ENCODE data around the gene MSX1. TPM values are rescaled to one million over a fixed set of nuclear protein-coding genes. Genes with fewer than 3 reads are reported as not detected.

Gene MSX1
- total RNA-seq, 1 experiment from 2014 or later, result 2.6 TPM

DNA sequence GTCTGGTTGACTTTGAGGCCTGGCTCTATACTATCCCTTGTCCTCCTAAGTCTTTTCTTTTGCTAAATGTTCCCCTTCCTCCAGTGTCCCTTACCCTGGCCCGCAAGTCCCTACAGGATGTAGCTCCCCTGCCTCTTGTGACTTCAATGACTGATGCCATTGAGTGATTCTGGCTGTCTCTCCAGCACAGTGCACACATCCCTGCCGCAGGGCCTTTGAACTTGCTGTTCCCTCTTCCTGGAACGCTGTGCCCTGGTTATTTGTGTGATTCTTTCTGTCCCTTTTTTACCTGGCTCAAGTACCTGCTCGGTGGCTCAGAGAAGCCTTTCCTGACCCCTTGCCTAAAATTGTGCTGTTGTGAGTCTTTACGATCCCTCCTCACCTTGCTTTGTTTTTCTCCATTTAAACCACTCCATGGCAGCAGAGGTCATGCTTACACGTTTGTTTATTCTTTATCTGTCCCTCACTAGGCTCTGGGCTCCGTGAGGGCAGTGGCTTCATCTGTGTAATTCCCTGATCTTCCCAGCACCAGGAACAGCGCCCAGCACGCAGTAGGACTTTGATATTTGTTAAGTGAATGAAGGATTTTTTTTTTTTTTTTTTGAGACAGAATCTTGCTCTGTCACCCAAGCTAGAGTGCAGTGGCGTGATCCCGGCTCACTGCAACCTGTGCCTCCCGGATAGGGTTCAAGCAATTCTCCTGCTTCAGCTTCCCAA lies 17.6 kb downstream of the MSX1 start:
- DNase-seq (ENCODE audit: low read depth), result no peak
- in situ Hi-C loops (cut with HindIII; ENCODE audit: low pct_unique_long_range_greater_than_20kb, low sequenced_read_pairs), result loop anchor here (25.0 kb wide), 1 partner anchor 215 kb away; no protein-coding TSS in a partner anchor

DNA sequence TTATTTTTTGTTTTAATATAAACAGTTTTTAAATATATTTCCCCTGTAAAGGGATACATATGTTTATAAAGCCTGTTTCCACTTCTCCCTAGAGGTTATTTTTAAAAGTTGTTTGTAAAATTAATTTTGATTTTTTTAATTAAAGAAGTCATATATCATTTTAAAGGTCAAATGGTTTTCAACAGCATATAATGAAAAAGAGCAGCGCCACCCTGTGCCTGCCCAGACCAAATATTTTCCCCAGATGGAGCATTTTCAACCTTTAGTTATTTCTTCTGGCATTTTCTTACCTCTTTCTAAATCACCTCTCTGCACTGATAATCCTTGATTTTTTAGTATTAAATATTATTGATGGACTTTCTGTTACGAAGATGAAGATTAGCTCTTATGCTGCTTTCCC lies 21.0 kb downstream of the MSX1 start:
- no peak for DNase-seq (ENCODE audit: low read depth)
- in situ Hi-C loops (cut with HindIII; ENCODE audit: low pct_unique_long_range_greater_than_20kb, low sequenced_read_pairs), result loop anchor here (25.0 kb wide), 1 partner anchor 218 kb away; no protein-coding TSS in a partner anchor

DNA sequence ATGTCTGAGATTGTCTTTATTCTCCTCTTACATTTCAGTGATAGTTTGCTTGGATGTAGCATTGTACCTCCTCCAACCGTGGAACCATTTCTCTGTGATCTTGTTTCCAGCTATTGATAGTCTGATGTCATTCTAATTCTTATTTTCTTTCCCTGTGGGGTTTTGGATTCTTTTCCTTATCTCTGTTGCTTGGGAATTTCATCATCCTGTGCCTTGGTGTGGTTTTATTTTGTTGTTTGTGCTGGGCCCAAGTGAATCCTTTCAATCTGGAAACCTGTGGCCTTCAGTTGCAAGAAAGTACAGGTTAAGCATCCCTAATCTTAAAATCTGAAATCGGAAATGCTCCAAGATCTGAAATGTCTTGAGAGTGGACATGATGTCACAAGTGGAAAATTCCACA lies 22.0 kb downstream of the MSX1 start:
- in situ Hi-C loops (cut with HindIII; ENCODE audit: low pct_unique_long_range_greater_than_20kb, low sequenced_read_pairs), result loop anchor here (25.0 kb wide), 1 partner anchor 219 kb away; no protein-coding TSS in a partner anchor
- DNase-seq (ENCODE audit: low read depth), result no peak

DNA sequence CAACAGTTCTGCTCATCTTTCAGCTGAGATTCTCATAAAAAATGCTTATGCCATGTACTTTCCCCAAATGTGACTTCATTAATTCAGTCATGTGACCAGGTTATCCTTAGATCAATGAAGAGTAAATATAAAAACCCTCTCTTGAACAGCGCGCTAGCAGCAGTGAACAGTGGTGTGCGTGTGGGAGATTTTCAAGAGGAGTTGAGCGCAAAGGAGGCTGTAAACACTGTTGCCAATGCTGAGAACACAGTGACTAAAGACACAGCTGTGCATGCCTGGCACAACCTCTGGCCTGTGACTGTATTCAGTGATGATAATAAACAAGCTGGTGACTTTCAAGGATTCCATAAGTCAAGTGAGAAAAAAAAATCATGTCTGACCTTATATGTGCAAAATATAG lies 25.1 kb downstream of the MSX1 start:
- DNase-seq (ENCODE audit: low read depth), result no peak
- in situ Hi-C loops (cut with HindIII; ENCODE audit: low pct_unique_long_range_greater_than_20kb, low sequenced_read_pairs), result loop anchor here (25.0 kb wide), 1 partner anchor 222 kb away; no protein-coding TSS in a partner anchor

DNA sequence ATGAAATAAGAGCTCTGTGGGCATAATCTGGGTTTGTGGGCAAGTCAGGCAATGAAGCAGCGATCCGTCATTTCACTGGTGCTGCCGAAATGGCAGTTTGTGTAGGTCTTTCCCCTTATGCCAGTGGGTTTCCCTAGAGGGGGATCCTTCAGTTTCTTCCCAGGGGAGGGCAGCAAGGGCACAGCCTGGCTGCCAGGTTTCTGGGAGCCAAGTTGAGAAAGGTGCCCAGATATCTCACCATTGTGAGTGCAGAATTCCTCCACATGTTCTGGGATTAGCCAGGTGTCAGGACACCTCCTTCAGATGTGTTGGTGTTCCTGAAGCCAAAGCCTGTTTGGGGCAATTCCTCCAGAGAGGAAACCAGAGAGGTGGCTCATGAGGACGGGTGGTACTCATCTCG lies 28.0 kb downstream of the MSX1 start:
- no peak for DNase-seq (ENCODE audit: low read depth)
- in situ Hi-C loops (cut with HindIII; ENCODE audit: low pct_unique_long_range_greater_than_20kb, low sequenced_read_pairs), result loop anchor here (25.0 kb wide), 1 partner anchor 225 kb away; no protein-coding TSS in a partner anchor

DNA sequence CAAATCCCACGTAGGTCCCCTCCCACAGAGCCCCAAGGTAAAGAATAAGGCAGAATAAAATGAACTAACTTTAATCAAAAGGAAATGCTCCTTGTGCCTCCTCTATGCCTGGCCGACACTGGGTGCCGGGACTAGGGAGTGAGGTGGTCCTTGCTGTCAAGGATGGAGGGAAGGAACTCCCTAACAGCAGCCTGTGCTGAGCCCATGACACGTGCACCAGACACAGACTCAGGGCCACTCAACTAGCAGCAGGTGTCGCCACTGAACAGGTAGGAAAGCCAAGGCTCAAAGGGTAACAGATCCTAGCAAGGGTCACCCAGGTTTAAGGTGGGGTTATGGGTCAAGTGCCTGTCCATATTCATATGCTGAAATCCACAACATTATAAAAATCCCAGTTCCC lies 29.2 kb downstream of the MSX1 start:
- in situ Hi-C loops (cut with HindIII; ENCODE audit: low pct_unique_long_range_greater_than_20kb, low sequenced_read_pairs), result loop anchor here (25.0 kb wide), 1 partner anchor 226 kb away; no protein-coding TSS in a partner anchor
- DNase-seq (ENCODE audit: low read depth), result no peak

DNA sequence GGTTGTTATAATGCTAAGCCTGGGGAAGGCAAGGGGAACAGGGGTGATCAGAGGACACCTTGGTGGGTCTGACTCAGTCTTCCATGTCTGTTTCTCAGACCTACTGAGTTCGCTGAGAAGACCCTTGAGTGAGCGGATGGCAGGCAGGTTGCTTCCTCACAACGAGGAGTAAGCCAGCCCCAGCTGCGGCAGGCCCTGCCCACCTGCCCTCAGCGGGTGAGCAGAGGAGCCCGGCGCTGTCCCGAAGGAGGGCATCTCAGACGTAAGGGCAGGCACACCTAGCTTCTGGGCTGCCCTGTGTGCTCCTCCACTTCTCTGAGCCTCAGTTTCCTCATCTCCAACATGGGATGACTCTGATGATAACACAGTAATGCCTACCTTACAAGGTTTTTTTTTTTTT lies 30.3 kb downstream of the MSX1 start:
- in situ Hi-C loops (cut with HindIII; ENCODE audit: low pct_unique_long_range_greater_than_20kb, low sequenced_read_pairs), result loop anchor here (25.0 kb wide), 1 partner anchor 227 kb away; no protein-coding TSS in a partner anchor
- DNase-seq (ENCODE audit: low read depth), result no peak

DNA sequence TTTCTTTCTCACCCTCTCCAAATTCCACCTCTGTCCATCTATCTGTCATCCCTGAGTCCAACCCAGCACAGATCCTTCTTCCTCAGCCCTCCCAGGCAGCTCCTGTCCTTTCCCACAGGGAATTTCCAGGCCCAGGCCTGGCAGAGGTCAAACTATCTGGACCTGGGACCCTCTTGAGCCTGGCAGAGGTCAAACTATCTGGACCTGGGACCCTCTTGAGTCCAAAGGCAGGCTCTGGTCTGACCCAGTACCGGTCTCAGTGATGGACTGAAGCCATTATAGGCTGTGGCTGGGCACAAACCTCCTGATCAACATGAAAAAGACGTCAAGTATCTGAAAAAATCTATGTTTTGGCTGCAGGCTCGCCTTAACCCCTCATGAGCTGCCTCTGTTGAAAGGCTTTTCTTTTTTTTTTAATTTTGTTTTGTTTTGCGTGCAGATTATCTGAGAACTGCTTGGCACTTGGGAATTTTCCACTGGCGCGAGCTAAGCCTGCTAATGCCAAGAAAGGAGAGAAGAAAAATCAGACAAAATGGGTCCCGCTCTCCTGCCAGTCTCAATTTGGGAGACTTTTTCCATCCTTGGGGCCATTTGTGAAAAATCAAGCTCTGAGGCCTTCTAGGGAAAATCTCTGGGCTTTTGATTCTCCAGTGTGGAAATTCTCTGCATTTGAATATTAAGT lies 31.2 kb downstream of the MSX1 start:
- in situ Hi-C loops (cut with HindIII; ENCODE audit: low pct_unique_long_range_greater_than_20kb, low sequenced_read_pairs), result loop anchor here (25.0 kb wide), 1 partner anchor 228 kb away; no protein-coding TSS in a partner anchor
- DNase-seq (ENCODE audit: low read depth), result no peak

DNA sequence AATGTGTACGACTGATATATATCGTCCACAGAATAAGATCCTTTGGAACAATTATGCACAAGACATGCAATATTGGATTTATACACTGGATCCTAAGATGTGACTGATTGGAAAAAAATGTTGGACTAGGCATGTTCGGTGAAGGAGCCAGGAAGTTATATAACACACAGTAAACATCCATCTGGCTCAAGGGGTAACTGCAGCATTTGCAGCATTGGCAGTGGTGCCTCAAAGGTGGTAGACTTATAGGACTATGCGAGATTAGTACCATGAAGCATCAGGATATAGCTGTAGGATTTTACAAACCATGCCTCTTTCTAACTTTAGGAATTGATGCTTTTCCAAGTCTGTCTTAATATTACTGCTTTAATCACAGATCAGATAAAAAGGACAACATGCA lies 34.3 kb downstream of the MSX1 start:
- in situ Hi-C loops (cut with HindIII; ENCODE audit: low pct_unique_long_range_greater_than_20kb, low sequenced_read_pairs), result loop anchor here (25.0 kb wide), 1 partner anchor 231 kb away; no protein-coding TSS in a partner anchor

DNA sequence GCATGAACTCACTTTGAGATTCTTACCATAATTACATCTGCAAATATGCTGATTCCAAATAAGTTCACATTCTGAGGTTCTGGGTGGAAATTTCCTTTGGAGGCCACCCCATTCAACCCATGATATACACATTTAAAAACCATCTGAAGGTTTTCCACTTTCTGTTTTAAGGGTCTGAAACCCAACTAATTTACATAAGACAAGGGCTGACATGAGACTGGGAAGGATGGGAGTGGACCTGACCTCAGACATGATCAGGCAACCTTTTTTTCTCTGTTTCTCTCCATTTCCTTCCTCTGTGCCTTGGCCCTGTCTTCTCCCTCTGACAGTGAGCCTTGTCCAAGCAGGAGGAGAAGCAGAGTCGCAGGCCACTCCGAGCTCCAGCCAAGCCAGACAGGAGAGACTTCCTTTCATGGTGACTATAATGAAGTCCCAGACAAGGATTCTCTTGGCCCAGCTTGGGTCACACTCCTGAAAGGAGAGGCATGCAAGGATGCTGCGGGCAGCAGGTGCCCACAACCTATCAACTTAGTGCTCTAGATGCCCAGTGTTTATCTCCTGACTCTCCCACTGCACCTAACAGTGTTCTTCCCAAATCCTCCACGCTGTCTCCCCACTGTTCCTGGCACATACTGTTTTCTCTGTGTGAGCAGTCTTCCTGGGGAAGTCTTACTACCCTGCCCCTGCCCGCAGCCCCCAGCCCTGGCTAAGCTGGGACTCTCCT lies 39.9 kb downstream of the MSX1 start:
- DNase-seq (ENCODE audit: low read depth), result no peak
- in situ Hi-C loops (cut with HindIII; ENCODE audit: low pct_unique_long_range_greater_than_20kb, low sequenced_read_pairs), result loop anchor here (25.0 kb wide), 1 partner anchor 237 kb away; no protein-coding TSS in a partner anchor

More for the DNA sequence above, 34.3 kb downstream of the MSX1 start:
- DNase-seq (ENCODE audit: low read depth), result no peak

DNA sequence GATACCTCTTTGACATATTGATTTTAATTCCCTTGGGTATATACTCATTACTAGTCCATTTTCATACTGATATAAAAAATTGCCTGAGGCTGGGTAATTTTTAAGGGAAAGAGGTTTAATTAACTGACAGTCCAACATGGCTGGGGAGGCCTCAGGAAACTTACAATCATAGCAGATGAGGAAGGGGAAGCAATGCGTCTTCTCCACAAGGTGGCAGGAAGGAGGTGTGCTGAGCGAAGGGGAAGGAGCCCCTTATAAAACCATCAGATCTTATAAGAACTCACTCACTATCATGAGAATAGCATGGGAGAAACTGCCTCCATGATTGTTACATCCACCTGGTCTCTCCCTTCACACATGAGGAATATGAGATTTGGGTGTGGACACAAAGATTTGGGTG lies 42.4 kb downstream of the MSX1 start:
- in situ Hi-C loops (cut with HindIII; ENCODE audit: low pct_unique_long_range_greater_than_20kb, low sequenced_read_pairs), result no loop called here
- no peak for DNase-seq (ENCODE audit: low read depth)

DNA sequence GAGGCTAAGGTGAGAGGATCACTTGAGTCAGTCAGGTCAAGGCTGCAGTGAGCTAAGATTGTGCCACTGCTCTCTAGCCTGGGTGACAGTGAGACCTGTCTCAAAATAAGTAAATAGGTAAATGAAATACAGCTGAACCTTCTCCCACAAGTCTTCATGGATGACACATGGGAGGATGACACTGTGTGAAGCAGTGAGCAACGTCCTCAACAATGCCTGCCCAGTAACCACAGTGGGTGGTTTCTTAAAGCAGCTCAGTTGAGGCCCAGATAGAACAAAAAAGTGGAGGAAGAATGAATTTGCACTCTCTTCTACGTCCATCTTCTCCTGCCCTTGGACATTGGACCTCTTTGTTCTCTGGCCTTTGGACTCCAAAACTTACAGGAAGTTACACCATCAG lies 52.7 kb downstream of the MSX1 start:
- in situ Hi-C loops (cut with HindIII; ENCODE audit: low pct_unique_long_range_greater_than_20kb, low sequenced_read_pairs), result no loop called here
- no peak for DNase-seq (ENCODE audit: low read depth)

DNA sequence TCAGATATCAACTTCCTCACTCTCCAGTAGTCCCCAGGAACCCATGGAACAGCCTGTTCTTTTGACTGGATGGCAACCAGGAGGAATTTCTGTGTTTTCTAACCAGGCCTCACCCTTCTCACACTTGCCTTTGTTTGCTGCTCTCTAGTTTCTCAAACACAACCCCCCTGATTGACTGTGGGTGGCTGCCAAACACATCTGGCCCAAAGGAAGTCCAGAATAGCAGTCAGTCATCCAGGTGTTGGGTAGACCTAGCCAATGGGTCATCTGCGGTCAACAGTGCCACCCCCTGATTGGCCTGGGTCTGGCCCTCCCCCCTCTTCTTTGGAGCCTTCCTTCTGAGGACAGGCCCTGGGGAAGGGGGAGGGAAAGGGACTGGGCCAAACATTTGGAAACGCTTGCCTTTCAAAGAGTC lies 53.7 kb downstream of the MSX1 start:
- DNase-seq (ENCODE audit: low read depth), result no peak
- in situ Hi-C loops (cut with HindIII; ENCODE audit: low pct_unique_long_range_greater_than_20kb, low sequenced_read_pairs), result no loop called here

Other genes with a start within 250 kb of the MSX1 start
- not detected in 2 replicates for gene CYTL1, start 159.8 kb downstream of the MSX1 start, total RNA-seq (2014; rRNA removed; shearing (Covaris generic); ENCODE audit: low replicate concordance)
- 2.2 and 5.3 TPM in 2 replicates for gene STK32B, start 191.8 kb downstream of the MSX1 start, total RNA-seq (2014; rRNA removed; shearing (Covaris generic); ENCODE audit: low replicate concordance)